ENCODE results near the gene ARID5B.

Gene ARID5B

GRCh38 chr10:62115842-62116241 is 214.3 kb downstream of the ARID5B start:
- DNase-seq, result no peak

DNA sequence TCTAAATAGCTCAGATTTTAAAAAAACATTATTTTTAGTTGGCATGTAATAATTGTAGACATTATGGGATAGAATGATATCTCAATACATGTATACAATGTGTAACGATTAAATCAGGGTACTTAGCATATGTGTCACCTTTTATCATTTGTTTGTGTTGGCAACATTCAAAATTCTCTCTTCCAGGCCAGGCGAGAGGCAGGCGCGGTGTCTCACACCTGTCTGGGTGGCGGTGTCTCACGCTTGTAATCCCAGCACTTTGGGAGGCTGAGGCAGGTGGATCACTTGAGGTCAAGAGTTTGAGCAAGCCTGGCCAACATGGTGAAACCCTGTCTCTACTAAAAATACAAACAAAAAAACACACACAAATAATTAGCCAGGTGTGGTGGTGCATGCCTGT is 215.4 kb downstream of the ARID5B start:
- no peak for DNase-seq

DNA sequence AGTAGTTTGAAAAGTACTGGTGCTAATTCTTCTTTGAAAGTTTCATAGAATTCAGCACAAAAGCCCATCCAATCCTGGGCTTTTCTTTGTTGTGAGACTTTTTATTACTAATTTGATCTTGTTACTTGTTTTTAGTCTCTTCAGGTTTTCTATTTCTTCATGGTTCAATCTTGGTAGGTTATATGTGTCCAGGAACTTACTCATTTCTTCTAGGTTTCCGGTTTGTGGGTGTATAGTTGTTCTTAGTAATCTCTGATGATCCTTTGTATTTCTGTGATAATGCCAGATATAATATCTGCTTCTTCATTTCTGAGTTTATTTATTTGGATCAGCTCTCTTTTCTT is 219.7 kb downstream of the ARID5B start:
- DNase-seq, result no peak

DNA sequence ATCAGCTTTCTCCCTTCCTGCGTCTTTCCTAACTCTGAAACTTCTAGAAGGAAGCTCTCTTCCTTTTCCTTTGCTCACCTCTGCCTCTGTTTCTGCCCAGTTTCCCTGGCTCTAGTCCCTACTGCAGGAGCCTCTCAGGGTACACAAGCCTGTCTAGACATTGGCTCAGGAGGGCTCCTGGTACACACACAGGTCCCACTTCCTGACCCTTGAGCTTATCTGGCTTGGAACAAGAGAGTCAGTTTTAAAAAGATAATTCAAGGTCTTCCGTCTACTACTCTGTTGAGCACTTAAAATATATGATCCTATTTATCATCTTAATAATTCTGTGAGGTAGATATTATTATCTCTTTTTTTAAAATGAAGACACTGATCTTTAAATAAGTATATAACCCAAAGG is 226.5 kb downstream of the ARID5B start:
- DNase-seq, result no peak

- DNase-seq, result no peak
Measured at GRCh38 chr10:62130948-62131347, 229.4 kb downstream of the ARID5B start.

GRCh38 chr10:62131724-62132123 is 230.2 kb downstream of the ARID5B start:
- no peak for DNase-seq

DNA sequence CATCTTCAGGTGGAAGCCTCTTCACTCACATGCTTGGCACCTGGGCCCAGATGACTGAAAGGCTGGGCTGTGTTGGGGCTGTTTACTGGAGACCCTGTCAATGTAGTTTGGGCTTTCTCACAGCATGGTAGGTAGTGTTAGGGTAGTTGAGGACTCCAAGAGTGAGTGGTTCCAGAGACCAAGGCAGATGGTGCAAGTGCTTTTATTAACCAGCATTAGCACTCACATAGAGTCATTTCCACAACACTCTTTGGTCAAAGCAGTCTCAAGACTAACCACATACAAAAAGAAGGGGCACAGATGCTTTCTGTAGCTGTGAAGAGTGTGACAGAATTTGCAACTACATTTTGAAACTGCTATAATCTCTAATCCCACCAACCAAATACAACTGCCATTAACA is 232.1 kb downstream of the ARID5B start:
- no peak for DNase-seq

- DNase-seq, result no peak
Measured at GRCh38 chr10:62136931-62137330, 235.4 kb downstream of the ARID5B start.
